WTC11 (cell line): ENCODE data around the gene NPAS3. TPM values are rescaled to one million over a fixed set of nuclear protein-coding genes. Genes with fewer than 3 reads are reported as not detected.

ENCODE experiments used
- ATAC-seq: fragments of 200-7000 bp; cut with Tn5 transposase; 2 replicates; pipeline ENCODE4 v1.10.0; 2021; ENCODE audit warnings: mild to moderate bottlenecking, moderate library complexity
- CTCF ChIA-PET: fragments of 300-600 bp; sonication (Branson Sonifier 250); formaldehyde crosslinking; loops from one replicate; lab custom pipeline; 2021; ENCODE audit warnings: antibody characterized with exemption; lab: Charles Lee
- POLR2A ChIA-PET: fragments of 350-600 bp; sonication (Branson Sonifier 250); formaldehyde crosslinking; loops from one replicate; lab custom pipeline; 2021; ENCODE audit warnings: antibody characterized with exemption; lab: Charles Lee
- DNase-seq: peaks from one replicate; pipeline ENCODE4 v3.0.0; 2021; ENCODE audit warnings: low spot score
- H3K27ac Mint-ChIP-seq: 2 replicates; pipeline ENCODE4 v1.8.0; 2021; ENCODE audit warnings: mixed read lengths
- H3K27me3 Mint-ChIP-seq: 2 replicates; pipeline ENCODE4 v1.8.0; 2021; ENCODE audit warnings: low read depth, mild to moderate bottlenecking, moderate library complexity, mixed read lengths
- H3K36me3 Mint-ChIP-seq: 2 replicates; pipeline ENCODE4 v1.8.0; 2021; ENCODE audit warnings: mixed read lengths
- H3K4me1 Mint-ChIP-seq: 2 replicates; pipeline ENCODE4 v1.8.0; 2022; ENCODE audit warnings: mixed read lengths
- H3K4me3 Mint-ChIP-seq: 2 replicates; pipeline ENCODE4 v1.8.0; 2021; ENCODE audit warnings: mild to moderate bottlenecking, moderate library complexity, mixed read lengths
- H3K9me3 Mint-ChIP-seq: 2 replicates; pipeline ENCODE4 v1.8.0; 2021; ENCODE audit warnings: mixed read lengths
- AFF4 ChIP-seq: sonication (generic); formaldehyde crosslinking; IDR thresholded peaks from 2 replicates; pipeline ENCODE4 v1.8.1; 2023; ENCODE audit warnings: mild to moderate bottlenecking, missing genetic modification reagents, borderline replicate concordance
- AR ChIP-seq: fragments of 250-450 bp; sonication (Bioruptor Pico); IDR thresholded peaks from 2 replicates; pipeline ENCODE4 v1.9.0; 2021; ENCODE audit warnings: mild to moderate bottlenecking
- ELF4 ChIP-seq: sonication (generic); formaldehyde crosslinking; IDR thresholded peaks from 2 replicates; pipeline ENCODE4 v1.8.1; 2022; ENCODE audit warnings: low read depth, mild to moderate bottlenecking, moderate library complexity, missing genetic modification reagents
- FOXJ3 ChIP-seq: sonication (generic); formaldehyde crosslinking; IDR thresholded peaks from 2 replicates; pipeline ENCODE4 v1.9.0; 2021; ENCODE audit warnings: missing genetic modification reagents, mild to moderate bottlenecking, borderline replicate concordance
- FOXP1 ChIP-seq: sonication (generic); formaldehyde crosslinking; IDR thresholded peaks from 2 replicates; pipeline ENCODE4 v1.8.0; 2022; ENCODE audit warnings: missing genetic modification reagents, mild to moderate bottlenecking, moderate library complexity, borderline replicate concordance
- FOXP4 ChIP-seq: sonication (generic); formaldehyde crosslinking; IDR thresholded peaks from 2 replicates; pipeline ENCODE4 v1.8.0; 2022; ENCODE audit warnings: mild to moderate bottlenecking, missing genetic modification reagents
- HMGXB4 ChIP-seq: sonication (generic); formaldehyde crosslinking; IDR thresholded peaks from 2 replicates; pipeline ENCODE4 v1.8.1; 2023; ENCODE audit warnings: mild to moderate bottlenecking, moderate library complexity, missing genetic modification reagents
- MAX ChIP-seq: sonication (generic); formaldehyde crosslinking; IDR thresholded peaks from 2 replicates; pipeline ENCODE4 v1.8.0; 2022; ENCODE audit warnings: mild to moderate bottlenecking, missing genetic modification reagents
- MXD4 ChIP-seq: fragments of 250-450 bp; sonication (Bioruptor Pico); IDR thresholded peaks from 2 replicates; pipeline ENCODE4 v1.8.0; 2021; ENCODE audit warnings: mild to moderate bottlenecking, moderate library complexity, borderline replicate concordance
- PREB ChIP-seq: sonication (generic); formaldehyde crosslinking; IDR thresholded peaks from 2 replicates; pipeline ENCODE4 v1.8.1; 2022; ENCODE audit warnings: mild to moderate bottlenecking, missing genetic modification reagents, moderate library complexity, borderline replicate concordance
- TEAD4 ChIP-seq: sonication (generic); formaldehyde crosslinking; IDR thresholded peaks from 2 replicates; pipeline ENCODE4 v1.8.0; 2022; ENCODE audit warnings: mild to moderate bottlenecking, missing genetic modification reagents
- ZNF121 ChIP-seq: sonication (generic); formaldehyde crosslinking; IDR thresholded peaks from 2 replicates; pipeline ENCODE4 v1.8.0; 2023; ENCODE audit warnings: missing genetic modification reagents
- ZNF232 ChIP-seq: sonication (generic); formaldehyde crosslinking; IDR thresholded peaks from 2 replicates; pipeline ENCODE4 v1.8.0; 2022; ENCODE audit warnings: mild to moderate bottlenecking, missing genetic modification reagents
- ZNF416 ChIP-seq: fragments of 250-450 bp; sonication (Bioruptor Pico); IDR thresholded peaks from 2 replicates; pipeline ENCODE4 v1.9.0; 2021; ENCODE audit warnings: mild to moderate bottlenecking, inconsistent platforms
- ZNF425 ChIP-seq: fragments of 250-450 bp; sonication (Bioruptor Pico); conservative IDR thresholded peaks from 2 replicates; pipeline ENCODE4 v1.9.0; 2021; ENCODE audit warnings: mild to moderate bottlenecking
- ZNF671 ChIP-seq: fragments of 250-450 bp; sonication (Bioruptor Pico); IDR thresholded peaks from 2 replicates; pipeline ENCODE4 v1.8.0; 2021; ENCODE audit warnings: mild to moderate bottlenecking
- total RNA-seq: library from RNA; stranded (reverse); gene quantifications from 3 replicates; pipeline ENCODE4 v1.2.3, GENCODE V29; 2021

Gene NPAS3
- total RNA-seq, 1 experiment from 2014 or later = 3.2 TPM

GRCh38 chr14:33486332-33486890, 547.7 kb downstream of the NPAS3 start (continued):
- TF ChIP-seq MAX = no peak

- H3K27me3 Mint-ChIP-seq = no peaks in the 10 kb centered on the region; the same call in 1 of the 2 replicates
- ChIA-PET CTCF (no interaction called here), POLR2A (no interaction called here)
- H3K36me3 Mint-ChIP-seq = no peaks in the 10 kb centered on the region
- H3K27ac Mint-ChIP-seq = no peak overlapping the region
- H3K4me1 Mint-ChIP-seq = peaks cover 28% of the 10 kb centered on the region
- no peaks in the 10 kb centered on the region for H3K9me3 Mint-ChIP-seq
- ATAC-seq (no peak), DNase-seq (no peak)
- no peak for TF ChIP-seq ZNF232 (CRISPR knock-in tag)
- no peak for TF ChIP-seq HMGXB4 (CRISPR knock-in tag)
- no peak for TF ChIP-seq PREB
- TF ChIP-seq ELF4 (CRISPR knock-in tag) = no peak
- no peak for TF ChIP-seq FOXP4 (CRISPR knock-in tag)
- TF ChIP-seq TEAD4 (CRISPR knock-in tag) = no peak
- no peak for TF ChIP-seq ZNF416
- no peak for TF ChIP-seq FOXJ3 (CRISPR knock-in tag)
- no peak for TF ChIP-seq AR (CRISPR knock-in tag)
- no peak for TF ChIP-seq MXD4 (CRISPR knock-in tag)
- no peak for TF ChIP-seq AFF4 (CRISPR knock-in tag)
- no peak for TF ChIP-seq ZNF121 (CRISPR knock-in tag)
- no peak for TF ChIP-seq ZNF671
- TF ChIP-seq FOXP1 (CRISPR knock-in tag) = no peak
- no peak for TF ChIP-seq ZNF425
- H3K4me3 Mint-ChIP-seq = no peak overlapping the region
These were observed 549.9 kb downstream of the NPAS3 start for GRCh38 chr14:33488582-33488981.
